ENCODE data around the gene GJD3.
A peak's percentile ranks its signal among the peaks of the same experiment; 100 is the strongest.

GRCh38 chr17:40340880-40341807 is 23.4 kb downstream of the GJD3 start:
- TF ChIP-seq POLR2AphosphoS5 (IDR thresholded peaks at IDR 0.05), result peak; percentile 97 to 99
- peak in 3 of 4 donors; percentile 65 to 90 (median 73) for TF ChIP-seq POLR2A (IDR thresholded peaks at IDR 0.05)
- TF ChIP-seq, protein P1, sequence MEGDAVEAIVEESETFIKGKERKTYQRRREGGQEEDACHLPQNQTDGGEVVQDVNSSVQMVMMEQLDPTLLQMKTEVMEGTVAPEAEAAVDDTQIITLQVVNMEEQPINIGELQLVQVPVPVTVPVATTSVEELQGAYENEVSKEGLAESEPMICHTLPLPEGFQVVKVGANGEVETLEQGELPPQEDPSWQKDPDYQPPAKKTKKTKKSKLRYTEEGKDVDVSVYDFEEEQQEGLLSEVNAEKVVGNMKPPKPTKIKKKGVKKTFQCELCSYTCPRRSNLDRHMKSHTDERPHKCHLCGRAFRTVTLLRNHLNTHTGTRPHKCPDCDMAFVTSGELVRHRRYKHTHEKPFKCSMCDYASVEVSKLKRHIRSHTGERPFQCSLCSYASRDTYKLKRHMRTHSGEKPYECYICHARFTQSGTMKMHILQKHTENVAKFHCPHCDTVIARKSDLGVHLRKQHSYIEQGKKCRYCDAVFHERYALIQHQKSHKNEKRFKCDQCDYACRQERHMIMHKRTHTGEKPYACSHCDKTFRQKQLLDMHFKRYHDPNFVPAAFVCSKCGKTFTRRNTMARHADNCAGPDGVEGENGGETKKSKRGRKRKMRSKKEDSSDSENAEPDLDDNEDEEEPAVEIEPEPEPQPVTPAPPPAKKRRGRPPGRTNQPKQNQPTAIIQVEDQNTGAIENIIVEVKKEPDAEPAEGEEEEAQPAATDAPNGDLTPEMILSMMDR (IDR thresholded peaks at IDR 0.05), result peak in 5 of 6 experiments; percentile 6 to 64 (median 43)
- TF ChIP-seq EP300 (IDR thresholded peaks at IDR 0.05), result peak; percentile 12 to 91 (median 70)
